ENCODE results near the gene GREM2. TPM values are rescaled to one million over a fixed set of nuclear protein-coding genes. Genes with fewer than 3 reads are reported as not detected.

The GREM2 gene
- total RNA-seq, 1 experiment from 2014 or later = not detected

GRCh38 chr1:240591564-240591963 is 20.4 kb downstream of the GREM2 start:
- H3K9me3 ChIP-seq (ENCODE audit: control insufficient read depth, low read depth, low read length) = no peaks in the 10 kb centered on the region
- no peak overlapping the region for H4K91ac ChIP-seq (ENCODE audit: insufficient read length, low read depth, low read length)
- H2BK20ac ChIP-seq (ENCODE audit: low read depth, low read length, poor library complexity, severe bottlenecking) = no peak overlapping the region
- H3K4me3 Mint-ChIP-seq = no peak overlapping the region
- H3K9ac ChIP-seq (ENCODE audit: extremely low read depth, insufficient read length, low read length) = no peak overlapping the region
- H4K8ac ChIP-seq (replicated peaks; ENCODE audit: insufficient read length, low read depth, low read length) = no peak overlapping the region
- no peak overlapping the region for H2AFZ ChIP-seq (ENCODE audit: low read length)
- no peaks in the 10 kb centered on the region for H3K79me2 ChIP-seq (ENCODE audit: insufficient read depth, low read length)
- no peak overlapping the region for H2BK15ac ChIP-seq (ENCODE audit: low read depth, low read length)
- no peak overlapping the region for H3K27ac ChIP-seq (ENCODE audit: insufficient read length, low read depth, low read length)
- H3K79me1 ChIP-seq (ENCODE audit: insufficient read depth, low read depth, low read length, poor library complexity, severe bottlenecking) = no peaks in the 10 kb centered on the region
- no peak overlapping the region for H2BK120ac ChIP-seq (ENCODE audit: low read depth, low read length, poor library complexity, severe bottlenecking)
- H2BK12ac ChIP-seq (ENCODE audit: insufficient read length, low read depth, low read length) = no peak overlapping the region
- no peak overlapping the region for H4K5ac ChIP-seq (ENCODE audit: insufficient read length, low read depth, low read length)
- peaks cover 0 to 6% of the 10 kb centered on the region in 2 experiments; a peak in 2 of 4 replicates for H3K4me1 Mint-ChIP-seq
- no peak overlapping the region for H3K14ac ChIP-seq (ENCODE audit: insufficient read depth, low read length)
- H3K23me2 ChIP-seq (ENCODE audit: insufficient read length, low read depth, low read length, poor library complexity, severe bottlenecking) = no peaks in the 10 kb centered on the region
- no peak for DNase-seq
- H2AK5ac ChIP-seq (ENCODE audit: insufficient read length, low read length) = no peak overlapping the region
- no peaks in the 10 kb centered on the region for H3K9me3 Mint-ChIP-seq
- H3K4me1 ChIP-seq (ENCODE audit: insufficient read depth, low read length) = no peaks in the 10 kb centered on the region
- no peak for TF ChIP-seq CTCF (conservative IDR thresholded peaks at IDR 0.05)
- no peak overlapping the region for H3K4ac ChIP-seq (ENCODE audit: low read depth, low read length)
- no peak overlapping the region for H3T11ph ChIP-seq (ENCODE audit: low read length)
- H3K56ac ChIP-seq (ENCODE audit: insufficient read length, low read depth, low read length) = no peak overlapping the region
- no peak overlapping the region for H3K4me2 ChIP-seq (ENCODE audit: insufficient read depth, insufficient read length, low read length)
- H3K23ac ChIP-seq (ENCODE audit: insufficient read length, low read depth, low read length) = no peak overlapping the region
- no peak overlapping the region; a peak in 1 of 7 replicates for H3K27ac Mint-ChIP-seq
- no peak overlapping the region for H2BK5ac ChIP-seq (ENCODE audit: insufficient read length, low read length)
- H3K27me3 ChIP-seq (ENCODE audit: insufficient read depth, low read length) = no peaks in the 10 kb centered on the region
- H4K20me1 ChIP-seq (ENCODE audit: control insufficient read depth, insufficient read depth, insufficient read length) = no peaks in the 10 kb centered on the region
- no peak overlapping the region for H3K18ac ChIP-seq (ENCODE audit: insufficient read length, low read depth, low read length)
- H3K36me3 Mint-ChIP-seq (ENCODE audit: insufficient read depth in 1 of 3, low read depth in 3 of 3) = no peaks in the 10 kb centered on the region
- H3K27me3 Mint-ChIP-seq (ENCODE audit: low read depth) = no peaks in the 10 kb centered on the region
- WGBS (ENCODE audit: extremely low coverage, insufficient read length, low lambda C conversion rate) = no CpG with 5 or more reads among the region's 3 CpGs
